Pancreas (tissue), 10 donors: Measurements from ENCODE around the gene CDKAL1. TPM values are rescaled to one million over a fixed set of nuclear protein-coding genes. Genes with fewer than 3 reads are reported as not detected.
A peak's percentile ranks its signal among the peaks of the same experiment; 100 is the strongest.
"Not testable (repeated sequence)": the region's sequence is repeated elsewhere in the genome, so short reads cannot be mapped to it uniquely, and the experiment has no call there.

ENCODE experiments used
- ATAC-seq, 4 donors: fragments of 200-7000 bp; cut with Tn5 transposase; one replicate each; pipeline versions ENCODE4 v1.8.0 to v1.9.1; 2020; ENCODE audit warnings: mild to moderate bottlenecking in 4 of 4, moderate library complexity in 4 of 4
- DNase-seq, 6 donors: peaks; one replicate each; pipeline ENCODE4 v3.0.0-alpha.2; 2020
- FAIRE-seq: peaks from 2 replicates; lab custom pipeline; 2012; peaks lifted over from hg19 to GRCh38; lab: Jason Lieb, UNC
- H3K27ac ChIP-seq, 4 donors: fragments of 200-600 bp; sonication (generic); 1 replicate in 3 of 4; 2 replicates in 1 of 4; pipeline versions ENCODE4 v1.5.0 to v1.8.0; 2020
- H3K27me3 ChIP-seq, 4 donors: fragments of 200-600 bp; one replicate each; pipeline ENCODE4 v1.8.0; 2021
- H3K36me3 ChIP-seq, 3 donors: fragments of 200-600 bp; sonication (generic) in 1 of 3; one replicate each; pipeline versions ENCODE4 v1.5.0 to v1.8.0; 2020 to 2021
- H3K4me1 ChIP-seq, 3 donors: fragments of 200-600 bp; one replicate each; pipeline ENCODE4 v1.8.0; 2021
- H3K4me3 ChIP-seq, 4 donors: fragments of 200-600 bp; sonication (generic) in 2 of 4; one replicate each; pipeline versions ENCODE4 v1.5.0 to v1.8.0; 2020 to 2021
- H3K9me3 ChIP-seq, 4 donors: fragments of 200-600 bp; one replicate each; pipeline ENCODE4 v1.8.0; 2021
- WGBS, 2 donors: extraction: QIAGEN DNeasy Blood & Tissue Kit; methylation state at CpG; one replicate each; pipeline ENCODE4 v1.1.7; 2013; 5-methylcytosine and 5-hydroxymethylcytosine counted together
- intact Hi-C, 3 donors: fragments of 100-400 bp; cut with DNase I; formaldehyde crosslinking; loops; one replicate each; pipeline versions ENCODE4 v1.11.1 to v1.14.2; 2022
- polyA plus RNA-seq, 2 donors: library from polyadenylated mRNA; stranded (reverse); fragments of 200-250 nt; gene quantifications; one replicate each; pipeline ENCODE4 v1.2.3, GENCODE V29; 2013
- total RNA-seq, 6 donors: library from RNA; stranded (reverse); fragmentation: NEBNext Ultra II Directional in 4 of 6; extraction: Animal tissue kit (Norgen Biotek cat#: 25700) in 4 of 6; gene quantifications; one replicate each; pipeline versions ENCODE4 v1.2.1 to v1.2.4, GENCODE V29; 2021 to 2023
- TF ChIP-seq, protein P1 (sequence below), 4 donors: fragments of 200-600 bp; sonication (generic) in 3 of 4; IDR thresholded peaks; one replicate each; pipeline versions ENCODE4 v1.5.0 to v1.8.0; 2021; ENCODE audit warnings: antibody characterized with exemption in 4 of 4
- donor health status: healthy with polysubstance abuse.
- donor health status: DM: no; HTN: no; CAD: no; lungs with moderate emphysema.
- donor health status: DM: no; HTN: no; CAD: no.
- donor health status: control.
- donor health status: control.
- donor health status: Bipolar disorder and iron deficiency.
- donor health status: DM: yes; HTN: yes; CAD: no.
- donor health status: DM: no; HTN: no; CAD: no.
- donor health status: DM: no; HTN: no; CAD: no.
- donor health status: DM: yes; HTN: yes; CAD: no.

CDKAL1 gene
- total and polyA plus RNA-seq, 8 donors = 3.3 to 11.7 (median 8.2) TPM

DNA sequence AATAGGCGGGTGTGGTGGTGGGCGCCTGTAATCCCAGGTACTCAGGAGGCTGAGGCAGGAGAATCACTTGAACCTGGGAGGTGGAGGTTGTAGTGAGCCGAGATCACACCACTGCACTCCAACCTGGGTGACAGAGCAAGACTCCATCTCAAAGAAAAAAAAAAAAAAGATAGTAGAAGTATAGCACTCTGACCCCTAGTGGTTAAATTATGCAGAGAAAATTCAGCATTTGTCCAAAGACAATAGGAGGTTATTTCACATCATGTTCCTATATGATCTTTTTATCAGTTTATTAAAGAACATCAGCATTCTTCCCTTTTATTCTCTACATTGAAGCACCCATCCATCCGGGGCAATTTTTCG, 5.2 kb upstream of the CDKAL1 start:
- intact Hi-C loops = loop anchor here (5.0 to 10.0 kb wide), 3 partner anchors 234 to 434 kb away; no protein-coding TSS in a partner anchor
- ATAC-seq = peak; percentile 75 to 93 (median 88)
- not testable (repeated sequence) for H3K27ac ChIP-seq, H3K27me3 ChIP-seq, DNase-seq, H3K36me3 ChIP-seq, FAIRE-seq, H3K9me3 ChIP-seq, H3K4me1 ChIP-seq
- TF ChIP-seq, protein P1, sequence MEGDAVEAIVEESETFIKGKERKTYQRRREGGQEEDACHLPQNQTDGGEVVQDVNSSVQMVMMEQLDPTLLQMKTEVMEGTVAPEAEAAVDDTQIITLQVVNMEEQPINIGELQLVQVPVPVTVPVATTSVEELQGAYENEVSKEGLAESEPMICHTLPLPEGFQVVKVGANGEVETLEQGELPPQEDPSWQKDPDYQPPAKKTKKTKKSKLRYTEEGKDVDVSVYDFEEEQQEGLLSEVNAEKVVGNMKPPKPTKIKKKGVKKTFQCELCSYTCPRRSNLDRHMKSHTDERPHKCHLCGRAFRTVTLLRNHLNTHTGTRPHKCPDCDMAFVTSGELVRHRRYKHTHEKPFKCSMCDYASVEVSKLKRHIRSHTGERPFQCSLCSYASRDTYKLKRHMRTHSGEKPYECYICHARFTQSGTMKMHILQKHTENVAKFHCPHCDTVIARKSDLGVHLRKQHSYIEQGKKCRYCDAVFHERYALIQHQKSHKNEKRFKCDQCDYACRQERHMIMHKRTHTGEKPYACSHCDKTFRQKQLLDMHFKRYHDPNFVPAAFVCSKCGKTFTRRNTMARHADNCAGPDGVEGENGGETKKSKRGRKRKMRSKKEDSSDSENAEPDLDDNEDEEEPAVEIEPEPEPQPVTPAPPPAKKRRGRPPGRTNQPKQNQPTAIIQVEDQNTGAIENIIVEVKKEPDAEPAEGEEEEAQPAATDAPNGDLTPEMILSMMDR (IDR thresholded peaks at IDR 0.05) = peak; percentile 38 to 56 (median 40)
- H3K4me3 ChIP-seq = peak overlapping the region in 1 of 4 donors; percentile 14
- WGBS, 2 donors = 14 to 29% methylated on average over 5 of the region's 5 CpGs

DNA sequence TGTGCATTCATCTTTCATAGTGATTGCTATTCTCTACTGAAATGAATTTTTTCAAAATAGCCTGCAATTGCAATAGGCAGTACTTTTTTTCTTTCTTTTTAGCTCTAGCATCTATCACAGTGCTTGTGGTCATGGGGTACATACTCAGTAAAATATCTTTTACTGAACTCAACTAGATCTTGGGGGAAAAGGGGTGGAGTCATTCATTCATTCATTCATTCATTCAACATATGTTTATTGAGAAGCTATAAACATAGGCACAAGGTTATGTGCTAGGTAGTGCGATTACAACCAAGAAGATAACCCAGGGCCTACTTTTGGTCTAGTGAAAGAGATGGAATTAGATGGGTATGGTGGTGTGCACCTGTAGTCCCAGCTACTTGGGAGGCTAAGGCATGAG, 1.4 kb upstream of the CDKAL1 start:
- DNase-seq (no peak), ATAC-seq (no peak), FAIRE-seq (no peak)
- no peaks in the 10 kb centered on the region for H3K27me3 ChIP-seq
- intact Hi-C loops = no loop called here
- H3K27ac ChIP-seq = no peak overlapping the region
- peaks cover 6 to 8% (median 8%) of the 10 kb centered on the region in 3 donors for H3K4me1 ChIP-seq
- H3K4me3 ChIP-seq = no peak overlapping the region
- H3K36me3 ChIP-seq = no peaks in the 10 kb centered on the region
- 99 to 100% methylated on average over 1 of the region's 1 CpG for WGBS, 2 donors
- TF ChIP-seq, protein P1 (IDR thresholded peaks at IDR 0.05) = no peak
- no peaks in the 10 kb centered on the region for H3K9me3 ChIP-seq

DNA sequence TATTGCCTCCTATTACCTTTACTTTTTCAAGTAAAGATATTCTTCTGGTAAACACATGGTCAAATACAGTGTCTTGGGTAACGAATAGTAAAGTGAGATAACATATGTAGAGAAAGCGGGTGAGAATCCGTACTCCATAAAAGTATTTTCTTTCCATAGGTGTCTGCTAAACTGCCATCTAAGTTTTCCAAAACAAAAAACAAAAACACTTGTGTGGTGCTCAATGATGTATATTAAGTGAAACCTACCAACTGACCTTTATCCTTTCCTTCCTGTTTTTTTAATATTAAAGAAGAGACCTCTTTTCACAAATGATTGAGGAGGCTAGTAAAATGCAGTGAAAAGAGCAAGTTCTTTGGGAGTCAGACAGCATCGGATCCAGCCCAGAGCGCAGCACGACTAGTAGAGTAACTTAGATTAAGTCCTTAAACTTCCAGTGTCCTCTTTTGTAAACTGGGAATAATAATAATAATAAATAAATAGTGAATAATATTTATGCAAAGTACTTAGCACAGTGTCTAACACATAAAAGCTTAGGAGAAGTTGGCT, 437 bp upstream of the CDKAL1 start:
- 35 to 37% methylated on average over 6 of the region's 6 CpGs for WGBS, 2 donors
- Histone ChIP-seq H3K4me1 (peaks cover 6 to 8% (median 8%) of the 10 kb centered on the region in 3 donors), H3K36me3 (no peaks in the 10 kb centered on the region), H3K27ac (peak overlapping the region in 3 of 4 donors; percentile 55 to 82 (median 74)), H3K9me3 (no peaks in the 10 kb centered on the region), H3K27me3 (no peaks in the 10 kb centered on the region), H3K4me3 (peak overlapping the region; percentile 53 to 87 (median 74))
- FAIRE-seq = no peak
- DNase-seq = no peak
- TF ChIP-seq, protein P1 (IDR thresholded peaks at IDR 0.05) = no peak
- intact Hi-C loops = no loop called here
- no peak for ATAC-seq

DNA sequence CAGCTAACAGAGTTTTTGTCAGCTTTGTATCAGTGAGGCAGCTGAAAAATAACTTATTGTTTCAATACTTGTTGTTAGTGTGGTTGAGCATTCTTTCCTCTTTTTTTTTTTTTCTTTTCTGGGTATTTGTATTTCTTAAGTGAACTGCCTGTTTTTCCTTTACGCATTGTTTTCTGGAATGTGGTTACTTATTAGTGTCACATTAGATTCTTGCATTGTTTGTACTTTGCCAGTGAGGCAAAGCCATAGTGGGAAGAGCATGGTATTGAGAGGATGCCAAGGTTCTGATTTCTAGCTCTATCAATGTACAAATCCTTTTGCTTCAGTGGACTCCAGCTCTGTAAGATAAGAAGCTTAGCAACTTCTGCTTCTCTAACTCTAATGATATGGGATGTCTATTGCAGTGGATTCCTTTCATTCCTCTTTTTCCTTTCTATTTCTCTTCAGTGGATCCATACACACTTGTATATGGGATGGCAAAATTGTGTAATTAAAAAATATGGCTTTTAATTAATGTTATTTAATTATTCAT, 3.9 kb downstream of the CDKAL1 start:
- FAIRE-seq (no peak), DNase-seq (no peak), ATAC-seq (no peak)
- TF ChIP-seq, protein P1 (IDR thresholded peaks at IDR 0.05) = no peak
- Histone ChIP-seq H3K27ac (no peak overlapping the region), H3K4me3 (no peak overlapping the region), H3K4me1 (peaks cover 6 to 14% (median 8%) of the 10 kb centered on the region in 3 donors), H3K27me3 (no peaks in the 10 kb centered on the region), H3K9me3 (no peaks in the 10 kb centered on the region), H3K36me3 (no peaks in the 10 kb centered on the region)
- intact Hi-C loops = no loop called here
- 63 to 100% methylated on average over 1 of the region's 1 CpG for WGBS, 2 donors

DNA sequence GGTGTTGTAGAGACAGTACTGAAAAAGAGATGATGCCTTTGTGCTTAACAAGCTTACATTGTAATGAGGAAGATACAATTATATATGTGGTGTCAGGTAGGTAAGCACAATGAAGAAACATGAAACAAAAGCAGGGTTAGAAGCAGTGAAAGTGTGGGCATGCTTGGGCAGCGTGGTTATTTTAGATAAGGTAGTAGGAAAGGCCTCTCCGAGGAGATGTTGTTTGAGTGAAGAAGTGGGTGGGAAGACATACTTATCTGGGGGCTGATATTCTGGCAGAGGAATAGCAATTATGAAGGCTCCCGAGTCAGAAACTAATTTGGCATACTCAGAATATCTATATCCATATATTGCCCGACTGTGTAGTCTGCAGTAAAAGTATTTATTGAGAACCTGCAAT, 4.7 kb downstream of the CDKAL1 start:
- WGBS, 2 donors = 72 to 86% methylated on average over 4 of the region's 4 CpGs
- no peak for ATAC-seq
- Histone ChIP-seq H3K36me3 (no peaks in the 10 kb centered on the region), H3K4me1 (peaks cover 6 to 14% (median 8%) of the 10 kb centered on the region in 3 donors), H3K27me3 (no peaks in the 10 kb centered on the region), H3K9me3 (no peaks in the 10 kb centered on the region), H3K27ac (no peak overlapping the region), H3K4me3 (no peak overlapping the region)
- no peak for DNase-seq
- intact Hi-C loops = no loop called here
- TF ChIP-seq, protein P1 (IDR thresholded peaks at IDR 0.05) = no peak
- no peak for FAIRE-seq
